ENCODE data around the gene SOCS1. TPM values are rescaled to one million over a fixed set of nuclear protein-coding genes. Genes with fewer than 3 reads are reported as not detected.

Gene SOCS1
- total RNA-seq, 1 experiment from 2014 or later: 1.4 TPM

- ChIA-PET CTCF (interaction anchor here (0.5 to 0.7 kb wide), 2 partner anchors 38 to 74 kb away, joined by 3 read pairs; no protein-coding TSS in a partner anchor), POLR2A (no interaction called here)
- intact Hi-C loops (cut with micrococcal nuclease): no loop called here
- H3K4me1 Mint-ChIP-seq (ENCODE audit: insufficient read depth, unreplicated experiment): peaks cover 6% of the 10 kb centered on the region
- no peak overlapping the region for H3K27ac Mint-ChIP-seq (ENCODE audit: low read depth, unreplicated experiment)
- no peak for DNase-seq (ENCODE audit: unreplicated experiment)
- no peak for TF ChIP-seq CTCF (IDR thresholded peaks at IDR 0.05; ENCODE audit: unreplicated experiment)
- peaks cover 19% of the 10 kb centered on the region for H3K27me3 Mint-ChIP-seq (ENCODE audit: insufficient read depth, unreplicated experiment)
- no peaks in the 10 kb centered on the region for H3K9me3 Mint-ChIP-seq (ENCODE audit: unreplicated experiment)
- no peak overlapping the region for H3K4me3 Mint-ChIP-seq (ENCODE audit: unreplicated experiment)
- no peaks in the 10 kb centered on the region for H3K36me3 Mint-ChIP-seq (ENCODE audit: insufficient read depth, unreplicated experiment)
- no TSS peak for BruUV-seq (replicated peaks)
Observed at GRCh38 chr16:11278681-11279628, 23.0 kb upstream of the SOCS1 start.

- Mint-ChIP-seq H3K4me1 (ENCODE audit: insufficient read depth, unreplicated experiment) (peaks cover 6% of the 10 kb centered on the region), H3K27ac (ENCODE audit: low read depth, unreplicated experiment) (no peak overlapping the region), H3K36me3 (ENCODE audit: insufficient read depth, unreplicated experiment) (no peaks in the 10 kb centered on the region), H3K4me3 (ENCODE audit: unreplicated experiment) (no peak overlapping the region), H3K9me3 (ENCODE audit: unreplicated experiment) (no peaks in the 10 kb centered on the region), H3K27me3 (ENCODE audit: insufficient read depth, unreplicated experiment) (peaks cover 11% of the 10 kb centered on the region)
- ChIA-PET CTCF (no interaction called here), POLR2A (interaction anchor here (0.7 to 1.0 kb wide), 2 partner anchors 9 to 15 kb away, joined by 3 read pairs; partner anchors contain the start of gene TNP2)
- intact Hi-C loops (cut with micrococcal nuclease): no loop called here
- BruUV-seq (replicated peaks): no TSS peak
- DNase-seq (ENCODE audit: unreplicated experiment): no peak
- TF ChIP-seq CTCF (IDR thresholded peaks at IDR 0.05; ENCODE audit: unreplicated experiment): no peak
Observed at GRCh38 chr16:11277607-11278337, 21.8 kb upstream of the SOCS1 start.

GRCh38 chr16:11276896-11277593, 21.0 kb upstream of the SOCS1 start:
- no peak overlapping the region for H3K4me3 Mint-ChIP-seq (ENCODE audit: unreplicated experiment)
- TF ChIP-seq CTCF (IDR thresholded peaks at IDR 0.05; ENCODE audit: unreplicated experiment): no peak
- no peaks in the 10 kb centered on the region for H3K9me3 Mint-ChIP-seq (ENCODE audit: unreplicated experiment)
- intact Hi-C loops (cut with micrococcal nuclease): no loop called here
- H3K4me1 Mint-ChIP-seq (ENCODE audit: insufficient read depth, unreplicated experiment): peaks cover 6% of the 10 kb centered on the region
- ChIA-PET CTCF (interaction anchor here (0.9 to 1.0 kb wide), 2 partner anchors 309 to 322 kb away, joined by 3 read pairs; no protein-coding TSS in a partner anchor), POLR2A (interaction anchor here (0.7 kb wide), 1 partner anchor 14 kb away, joined by 3 read pairs; no protein-coding TSS in a partner anchor)
- DNase-seq (ENCODE audit: unreplicated experiment): peak; percentile 15
- no peaks in the 10 kb centered on the region for H3K36me3 Mint-ChIP-seq (ENCODE audit: insufficient read depth, unreplicated experiment)
- no TSS peak for BruUV-seq (replicated peaks)
- no peak overlapping the region for H3K27ac Mint-ChIP-seq (ENCODE audit: low read depth, unreplicated experiment)
- H3K27me3 Mint-ChIP-seq (ENCODE audit: insufficient read depth, unreplicated experiment): peaks cover 4% of the 10 kb centered on the region

All from MCF 10A (cell line).